WTC11 (cell line): ENCODE measurements around the gene ANXA5.

Experiments
- CTCF ChIP-seq: fragments of 200-600 bp; IDR thresholded peaks from 2 replicates; pipeline ENCODE4 v1.8.0; 2022; ENCODE audit warnings: antibody characterized with exemption
- E2F4 ChIP-seq: sonication (generic); formaldehyde crosslinking; IDR thresholded peaks from 2 replicates; pipeline ENCODE4 v1.8.1; 2022; ENCODE audit warnings: low read depth, mild to moderate bottlenecking, moderate library complexity, missing genetic modification reagents, borderline replicate concordance
- NFE2L1 ChIP-seq: sonication (generic); formaldehyde crosslinking; IDR thresholded peaks from 2 replicates; pipeline ENCODE4 v1.8.1; 2023; ENCODE audit warnings: missing genetic modification reagents
- SMAD4 ChIP-seq: sonication (generic); formaldehyde crosslinking; IDR thresholded peaks from 2 replicates; pipeline ENCODE4 v1.8.0; 2022; ENCODE audit warnings: mild to moderate bottlenecking, missing genetic modification reagents
- SP1 ChIP-seq: sonication (generic); formaldehyde crosslinking; conservative IDR thresholded peaks from 2 replicates; pipeline ENCODE4 v1.8.1; 2022; ENCODE audit warnings: missing genetic modification reagents
- TEAD4 ChIP-seq: sonication (generic); formaldehyde crosslinking; IDR thresholded peaks from 2 replicates; pipeline ENCODE4 v1.8.0; 2022; ENCODE audit warnings: mild to moderate bottlenecking, missing genetic modification reagents
- ZNF232 ChIP-seq: sonication (generic); formaldehyde crosslinking; IDR thresholded peaks from 2 replicates; pipeline ENCODE4 v1.8.0; 2022; ENCODE audit warnings: mild to moderate bottlenecking, missing genetic modification reagents
- TF ChIP-seq, protein P1 (sequence below): sonication (generic); formaldehyde crosslinking; IDR thresholded peaks from 2 replicates; pipeline ENCODE4 v1.8.1; 2023; ENCODE audit warnings: mild to moderate bottlenecking, missing genetic modification reagents
- TF ChIP-seq, protein P2 (sequence below): sonication (generic); formaldehyde crosslinking; IDR thresholded peaks from 2 replicates; pipeline ENCODE4 v1.8.1; 2023; ENCODE audit warnings: mild to moderate bottlenecking, missing genetic modification reagents, moderate library complexity
- TF ChIP-seq, protein P3 (sequence below): fragments of 250-450 bp; sonication (Bioruptor Pico); IDR thresholded peaks from 2 replicates; pipeline ENCODE4 v2.1.2; 2022; ENCODE audit warnings: mild to moderate bottlenecking, moderate library complexity

- TF ChIP-seq CTCF (no peak), TEAD4 (CRISPR knock-in tag) (no peak), ZNF232 (CRISPR knock-in tag) (no peak), SMAD4 (no peak), SP1 (CRISPR knock-in tag) (no peak), NFE2L1 (no peak), E2F4 (CRISPR knock-in tag) (no peak)
- TF ChIP-seq, protein P1, sequence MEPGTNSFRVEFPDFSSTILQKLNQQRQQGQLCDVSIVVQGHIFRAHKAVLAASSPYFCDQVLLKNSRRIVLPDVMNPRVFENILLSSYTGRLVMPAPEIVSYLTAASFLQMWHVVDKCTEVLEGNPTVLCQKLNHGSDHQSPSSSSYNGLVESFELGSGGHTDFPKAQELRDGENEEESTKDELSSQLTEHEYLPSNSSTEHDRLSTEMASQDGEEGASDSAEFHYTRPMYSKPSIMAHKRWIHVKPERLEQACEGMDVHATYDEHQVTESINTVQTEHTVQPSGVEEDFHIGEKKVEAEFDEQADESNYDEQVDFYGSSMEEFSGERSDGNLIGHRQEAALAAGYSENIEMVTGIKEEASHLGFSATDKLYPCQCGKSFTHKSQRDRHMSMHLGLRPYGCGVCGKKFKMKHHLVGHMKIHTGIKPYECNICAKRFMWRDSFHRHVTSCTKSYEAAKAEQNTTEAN: no peak
- TF ChIP-seq, protein P2, sequence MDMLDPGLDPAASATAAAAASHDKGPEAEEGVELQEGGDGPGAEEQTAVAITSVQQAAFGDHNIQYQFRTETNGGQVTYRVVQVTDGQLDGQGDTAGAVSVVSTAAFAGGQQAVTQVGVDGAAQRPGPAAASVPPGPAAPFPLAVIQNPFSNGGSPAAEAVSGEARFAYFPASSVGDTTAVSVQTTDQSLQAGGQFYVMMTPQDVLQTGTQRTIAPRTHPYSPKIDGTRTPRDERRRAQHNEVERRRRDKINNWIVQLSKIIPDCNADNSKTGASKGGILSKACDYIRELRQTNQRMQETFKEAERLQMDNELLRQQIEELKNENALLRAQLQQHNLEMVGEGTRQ: no peak
- TF ChIP-seq, protein P3, sequence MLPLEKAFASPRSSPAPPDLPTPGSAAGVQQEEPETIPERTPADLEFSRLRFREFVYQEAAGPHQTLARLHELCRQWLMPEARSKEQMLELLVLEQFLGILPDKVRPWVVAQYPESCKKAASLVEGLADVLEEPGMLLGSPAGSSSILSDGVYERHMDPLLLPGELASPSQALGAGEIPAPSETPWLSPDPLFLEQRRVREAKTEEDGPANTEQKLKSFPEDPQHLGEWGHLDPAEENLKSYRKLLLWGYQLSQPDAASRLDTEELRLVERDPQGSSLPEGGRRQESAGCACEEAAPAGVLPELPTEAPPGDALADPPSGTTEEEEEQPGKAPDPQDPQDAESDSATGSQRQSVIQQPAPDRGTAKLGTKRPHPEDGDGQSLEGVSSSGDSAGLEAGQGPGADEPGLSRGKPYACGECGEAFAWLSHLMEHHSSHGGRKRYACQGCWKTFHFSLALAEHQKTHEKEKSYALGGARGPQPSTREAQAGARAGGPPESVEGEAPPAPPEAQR (CRISPR knock-in tag): no peak
Measured at GRCh38 chr4:121662225-121662624, 34.6 kb downstream of the ANXA5 start.
